Adrenal gland (tissue), 12 donors: ENCODE measurements around the gene CEP135. TPM values are rescaled to one million over a fixed set of nuclear protein-coding genes. Genes with fewer than 3 reads are reported as not detected.

Experiments used
- DNase-seq, 7 donors: peaks; one replicate each; pipeline ENCODE4 v3.0.0-alpha.2; 2019 to 2020
- H3K27ac ChIP-seq, 5 donors: fragments of 200-600 bp; sonication (generic) in 4 of 5; 1 replicate in 3 of 5; 2 replicates in 2 of 5; pipeline versions ENCODE4 v1.5.1 to v1.8.0; 2016 to 2020; ENCODE audit warnings: mild to moderate bottlenecking in 1 of 5
- H3K27me3 ChIP-seq: fragments of 200-600 bp; 2 replicates; pipeline ENCODE4 v1.8.0; 2021
- H3K36me3 ChIP-seq, 2 donors: fragments of 200-600 bp; replicated peaks in 1 of 2; 1 replicate in 1 of 2; 2 replicates in 1 of 2; pipeline versions ENCODE4 v1.5.1 to v1.8.0; 2018 to 2022
- H3K4me1 ChIP-seq, 2 donors: fragments of 200-600 bp; replicated peaks in 1 of 2; 1 replicate in 1 of 2; 2 replicates in 1 of 2; pipeline versions ENCODE4 v1.5.1 to v1.8.0; 2018 to 2021
- H3K4me3 ChIP-seq, 4 donors: fragments of 200-600 bp; sonication (generic) in 3 of 4; one replicate each; pipeline ENCODE4 v1.5.1; 2016 to 2018
- H3K9me3 ChIP-seq, 3 donors: fragments of 200-600 bp; sonication (generic) in 1 of 3; replicated peaks in 1 of 3; 1 replicate in 2 of 3; 2 replicates in 1 of 3; pipeline versions ENCODE4 v1.5.1 to v1.8.0; 2016 to 2021
- CTCF ChIP-seq, 6 experiments: fragments of 450-650 bp in 4 of 6; fragments of 200-600 bp in 2 of 6; sonication (generic) in 1 of 6; IDR thresholded peaks; 1 replicate in 5 of 6; 2 replicates in 1 of 6; pipeline versions ENCODE4 v1.5.1 to v1.8.0; 2016 to 2021; ENCODE audit warnings: antibody characterized with exemption in 6 of 6, mild to moderate bottlenecking in 2 of 6, moderate library complexity in 1 of 6
- POLR2A ChIP-seq, 2 donors: fragments of 450-650 bp; IDR thresholded peaks; one replicate each; pipeline ENCODE4 v1.6.1; 2017; ENCODE audit warnings: antibody characterized with exemption in 2 of 2, mild to moderate bottlenecking in 2 of 2, moderate library complexity in 1 of 2
- whole genome bisulfite sequencing, 4 donors: extraction: QIAGEN DNeasy Blood & Tissue Kit in 2 of 4; methylation state at CpG; one replicate each; pipeline versions ENCODE4 v1.1.5 to v1.1.7; 2013 to 2017; 5-methylcytosine and 5-hydroxymethylcytosine counted together
- intact Hi-C, 2 donors: fragments of 100-400 bp; cut with DNase I; formaldehyde crosslinking; loops; one replicate each; pipeline versions ENCODE4 v1.14.1 to v1.15.0; 2022 to 2023
- polyA plus RNA-seq, 3 donors: library from polyadenylated mRNA; stranded (reverse); fragments of 200-250 nt in 2 of 3; fragments of 350-450 nt in 1 of 3; fragmentation: Illumina TruSeq in 1 of 3; extraction: RNeasy Lipid Tissue Mini Kit (QIAGEN cat#74804) in 1 of 3; gene quantifications; one replicate each; pipeline ENCODE4 v1.2.3, GENCODE V29; 2013 to 2014
- total RNA-seq, 9 donors: library from RNA; depleted of rRNA in 4 of 9; stranded (reverse); fragments of >200 nt in 4 of 9; fragments of 120-200 nt in 1 of 9; fragmentation: NEBNext Ultra II Directional in 1 of 9; extraction: Animal tissue kit (Norgen Biotek cat#: 25700) in 1 of 9; gene quantifications; one replicate each; pipeline versions ENCODE4 v1.1.0 to v1.2.4, GENCODE V29; 2013 to 2023
- donor health status: healthy with polysubstance abuse.
- donor health status: Bipolar disorder and iron deficiency.
- donor health status: DM: yes; HTN: yes; CAD: no.
- donor health status: DM: no; HTN: no; CAD: no.
- donor health status: DM: no; HTN: no; CAD: no.
- donor health status: DM: yes; HTN: yes; CAD: no.

Gene CEP135
- total and polyA plus RNA-seq, 12 donors: 1.0 to 7.5 (median 3.2) TPM

- TF ChIP-seq POLR2A (IDR thresholded peaks at IDR 0.05) (no peak), CTCF (IDR thresholded peaks at IDR 0.05) (no peak)
- H3K36me3 ChIP-seq: no peaks in the 10 kb centered on the region
- H3K4me3 ChIP-seq: no peak overlapping the region
- H3K27ac ChIP-seq: no peak overlapping the region
- 93 to 95% (median 94%) methylated on average over 3 of the region's 3 CpGs for WGBS, 4 donors
- H3K4me1 ChIP-seq: no peaks in the 10 kb centered on the region
- no peaks in the 10 kb centered on the region for H3K27me3 ChIP-seq
- no peaks in the 10 kb centered on the region for H3K9me3 ChIP-seq
- no peak for DNase-seq
- intact Hi-C loops: no loop called here
These were observed 54.9 kb downstream of the CEP135 start for GRCh38 chr4:56003606-56004005.

- no peak overlapping the region for H3K4me3 ChIP-seq
- no peaks in the 10 kb centered on the region for H3K9me3 ChIP-seq
- H3K36me3 ChIP-seq: no peaks in the 10 kb centered on the region
- WGBS, 4 donors: 90 to 97% (median 93%) methylated on average over 2 of the region's 2 CpGs
- intact Hi-C loops: no loop called here
- no peak for DNase-seq
- no peaks in the 10 kb centered on the region for H3K4me1 ChIP-seq
- TF ChIP-seq POLR2A (IDR thresholded peaks at IDR 0.05): no peak
- no peak for TF ChIP-seq CTCF (IDR thresholded peaks at IDR 0.05)
- H3K27me3 ChIP-seq: no peaks in the 10 kb centered on the region
- no peak overlapping the region for H3K27ac ChIP-seq
These were observed 55.5 kb downstream of the CEP135 start for GRCh38 chr4:56004235-56004634.

GRCh38 chr4:56007154-56007553, 58.4 kb downstream of the CEP135 start:
- Histone ChIP-seq H3K4me3 (no peak overlapping the region), H3K27ac (no peak overlapping the region), H3K27me3 (no peaks in the 10 kb centered on the region), H3K9me3 (no peaks in the 10 kb centered on the region), H3K36me3 (no peaks in the 10 kb centered on the region), H3K4me1 (no peaks in the 10 kb centered on the region)
- DNase-seq: no peak
- TF ChIP-seq POLR2A (IDR thresholded peaks at IDR 0.05) (no peak), CTCF (IDR thresholded peaks at IDR 0.05) (no peak)
- intact Hi-C loops: no loop called here

- Histone ChIP-seq H3K27ac (no peak overlapping the region), H3K4me3 (no peak overlapping the region), H3K4me1 (no peaks in the 10 kb centered on the region), H3K36me3 (no peaks in the 10 kb centered on the region), H3K9me3 (no peaks in the 10 kb centered on the region), H3K27me3 (no peaks in the 10 kb centered on the region)
- DNase-seq: no peak
- TF ChIP-seq POLR2A (IDR thresholded peaks at IDR 0.05) (no peak), CTCF (IDR thresholded peaks at IDR 0.05) (no peak)
- intact Hi-C loops: no loop called here
These were observed 59.5 kb downstream of the CEP135 start for GRCh38 chr4:56008206-56008605.
